Thyroid gland (tissue), 4 donors: ENCODE results near the gene SLC30A3. TPM values are rescaled to one million over a fixed set of nuclear protein-coding genes. Genes with fewer than 3 reads are reported as not detected.

Experiments
- DNase-seq, 2 donors: peaks; one replicate each; pipeline ENCODE4 v3.0.0-alpha.2; 2019
- H3K27ac ChIP-seq, 3 donors: fragments of 200-600 bp; sonication (generic); 1 replicate in 2 of 3; 2 replicates in 1 of 3; pipeline ENCODE4 v1.5.1; 2016 to 2019; ENCODE audit warnings: mild to moderate bottlenecking in 1 of 3, moderate library complexity in 1 of 3
- H3K27me3 ChIP-seq: fragments of 200-600 bp; sonication (generic); one replicate; pipeline ENCODE4 v1.5.1; 2019
- H3K36me3 ChIP-seq, 2 donors: fragments of 200-600 bp; sonication (generic); one replicate each; pipeline ENCODE4 v1.5.1; 2016 to 2019
- H3K4me1 ChIP-seq, 2 donors: fragments of 200-600 bp; sonication (generic); one replicate each; pipeline ENCODE4 v1.5.1; 2017 to 2019
- H3K4me3 ChIP-seq, 3 donors: fragments of 200-600 bp; sonication (generic); replicated peaks in 1 of 3; 1 replicate in 2 of 3; 2 replicates in 1 of 3; pipeline ENCODE4 v1.5.1; 2016; ENCODE audit warnings: mild to moderate bottlenecking in 1 of 3
- H3K9me3 ChIP-seq: fragments of 200-600 bp; sonication (generic); one replicate; pipeline ENCODE4 v1.5.1; 2017
- POLR2A ChIP-seq, 2 donors: fragments of 450-650 bp; IDR thresholded peaks; one replicate each; pipeline ENCODE4 v1.6.1; 2017; ENCODE audit warnings: antibody characterized with exemption in 2 of 2, mild to moderate bottlenecking in 2 of 2, moderate library complexity in 1 of 2
- WGBS, 2 donors: methylation state at CpG; one replicate each; pipeline ENCODE4 v1.1.5; 2017; 5-methylcytosine and 5-hydroxymethylcytosine counted together
- intact Hi-C: fragments of 100-400 bp; cut with DNase I; formaldehyde crosslinking; loops from one replicate; pipeline ENCODE4 v1.15.1; 2023
- total RNA-seq, 4 donors: library from RNA; depleted of rRNA; stranded (reverse); fragments of >200 nt; gene quantifications; one replicate each; pipeline ENCODE4 v1.2.3, GENCODE V29; 2016
- TF ChIP-seq, protein P1 (sequence below), 6 experiments: fragments of 200-600 bp in 3 of 6; fragments of 450-650 bp in 3 of 6; sonication (generic) in 3 of 6; IDR thresholded peaks; one replicate each; pipeline ENCODE4 v1.5.1; 2016 to 2019; ENCODE audit warnings: antibody characterized with exemption in 6 of 6, mild to moderate bottlenecking in 2 of 6, inconsistent platforms in 1 of 6, moderate library complexity in 1 of 6

Gene SLC30A3
- total RNA-seq, 4 donors from 2014 or later, result 0.33 to 0.98 (median 0.80) TPM

DNA sequence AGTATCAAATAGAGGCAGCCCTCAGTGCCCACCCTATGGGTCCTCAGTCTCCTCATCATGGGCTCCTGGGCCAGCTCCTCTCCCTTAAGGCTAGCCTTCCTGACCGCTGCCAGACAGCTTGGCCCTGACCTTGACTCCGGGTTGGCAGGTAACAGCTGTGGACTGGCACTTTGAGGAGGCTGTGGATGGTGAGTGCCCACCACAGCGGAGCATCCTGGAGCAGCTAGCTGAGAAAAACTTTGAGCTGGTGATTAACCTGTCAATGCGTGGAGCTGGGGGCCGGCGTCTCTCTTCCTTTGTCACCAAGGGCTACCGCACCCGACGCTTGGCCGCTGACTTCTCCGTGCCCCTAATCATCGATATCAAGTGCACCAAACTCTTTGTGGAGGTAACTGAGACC, 26.7 kb downstream of the SLC30A3 start:
- Histone ChIP-seq H3K27me3 (no peaks in the 10 kb centered on the region), H3K9me3 (no peaks in the 10 kb centered on the region), H3K27ac (no peak overlapping the region), H3K4me1 (no peaks in the 10 kb centered on the region), H3K4me3 (no peak overlapping the region), H3K36me3 (peaks cover 76 to 90% of the 10 kb centered on the region in 2 donors)
- TF ChIP-seq POLR2A (IDR thresholded peaks at IDR 0.05), result no peak
- TF ChIP-seq, protein P1, sequence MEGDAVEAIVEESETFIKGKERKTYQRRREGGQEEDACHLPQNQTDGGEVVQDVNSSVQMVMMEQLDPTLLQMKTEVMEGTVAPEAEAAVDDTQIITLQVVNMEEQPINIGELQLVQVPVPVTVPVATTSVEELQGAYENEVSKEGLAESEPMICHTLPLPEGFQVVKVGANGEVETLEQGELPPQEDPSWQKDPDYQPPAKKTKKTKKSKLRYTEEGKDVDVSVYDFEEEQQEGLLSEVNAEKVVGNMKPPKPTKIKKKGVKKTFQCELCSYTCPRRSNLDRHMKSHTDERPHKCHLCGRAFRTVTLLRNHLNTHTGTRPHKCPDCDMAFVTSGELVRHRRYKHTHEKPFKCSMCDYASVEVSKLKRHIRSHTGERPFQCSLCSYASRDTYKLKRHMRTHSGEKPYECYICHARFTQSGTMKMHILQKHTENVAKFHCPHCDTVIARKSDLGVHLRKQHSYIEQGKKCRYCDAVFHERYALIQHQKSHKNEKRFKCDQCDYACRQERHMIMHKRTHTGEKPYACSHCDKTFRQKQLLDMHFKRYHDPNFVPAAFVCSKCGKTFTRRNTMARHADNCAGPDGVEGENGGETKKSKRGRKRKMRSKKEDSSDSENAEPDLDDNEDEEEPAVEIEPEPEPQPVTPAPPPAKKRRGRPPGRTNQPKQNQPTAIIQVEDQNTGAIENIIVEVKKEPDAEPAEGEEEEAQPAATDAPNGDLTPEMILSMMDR (IDR thresholded peaks at IDR 0.05), result no peak
- 96 to 97% methylated on average over 11 to 12 of the region's 12 CpGs for WGBS, 2 donors
- intact Hi-C loops, result no loop called here
- DNase-seq, result no peak

DNA sequence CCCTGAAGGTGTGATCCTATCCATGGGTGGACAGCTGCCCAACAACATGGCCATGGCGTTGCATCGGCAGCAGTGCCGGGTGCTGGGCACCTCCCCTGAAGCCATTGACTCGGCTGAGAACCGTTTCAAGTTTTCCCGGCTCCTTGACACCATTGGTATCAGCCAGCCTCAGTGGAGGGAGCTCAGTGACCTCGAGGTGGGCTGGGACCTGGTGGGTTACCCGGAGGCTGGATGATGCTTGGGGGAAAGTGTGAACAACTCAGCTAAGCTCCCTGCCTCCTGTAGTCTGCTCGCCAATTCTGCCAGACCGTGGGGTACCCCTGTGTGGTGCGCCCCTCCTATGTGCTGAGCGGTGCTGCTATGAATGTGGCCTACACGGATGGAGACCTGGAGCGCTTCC, 29.5 kb downstream of the SLC30A3 start:
- intact Hi-C loops, result no loop called here
- Histone ChIP-seq H3K27me3 (no peaks in the 10 kb centered on the region), H3K4me1 (no peaks in the 10 kb centered on the region), H3K9me3 (no peaks in the 10 kb centered on the region), H3K36me3 (peaks cover 73 to 78% of the 10 kb centered on the region in 2 donors), H3K27ac (no peak overlapping the region), H3K4me3 (no peak overlapping the region)
- WGBS, 2 donors, result 92% methylated on average over 12 to 13 of the region's 14 CpGs
- DNase-seq, result no peak
- TF ChIP-seq POLR2A (IDR thresholded peaks at IDR 0.05), result no peak
- TF ChIP-seq, protein P1 (IDR thresholded peaks at IDR 0.05), result no peak

DNA sequence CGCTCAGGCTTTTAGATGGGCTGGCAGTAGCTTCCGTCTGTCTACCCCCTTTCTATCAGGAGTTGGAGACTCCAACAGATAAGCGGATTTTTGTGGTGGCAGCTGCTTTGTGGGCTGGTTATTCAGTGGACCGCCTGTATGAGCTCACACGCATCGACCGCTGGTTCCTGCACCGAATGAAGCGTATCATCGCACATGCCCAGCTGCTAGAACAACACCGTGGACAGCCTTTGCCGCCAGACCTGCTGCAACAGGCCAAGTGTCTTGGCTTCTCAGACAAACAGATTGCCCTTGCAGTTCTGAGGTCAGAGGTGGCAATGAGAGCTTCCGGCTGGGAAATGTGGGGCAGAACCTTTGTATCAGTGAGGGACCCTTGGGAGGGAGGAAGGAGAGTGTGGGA, 30.9 kb downstream of the SLC30A3 start:
- H3K4me1 ChIP-seq, result no peaks in the 10 kb centered on the region
- H3K36me3 ChIP-seq, result peaks cover 66 to 68% of the 10 kb centered on the region in 2 donors
- TF ChIP-seq POLR2A (IDR thresholded peaks at IDR 0.05), result no peak
- TF ChIP-seq, protein P1 (IDR thresholded peaks at IDR 0.05), result no peak
- H3K4me3 ChIP-seq, result no peak overlapping the region
- no peaks in the 10 kb centered on the region for H3K9me3 ChIP-seq
- WGBS, 2 donors, result 94% methylated on average over 13 of the region's 13 CpGs
- no peaks in the 10 kb centered on the region for H3K27me3 ChIP-seq
- DNase-seq, result no peak
- H3K27ac ChIP-seq, result no peak overlapping the region
- intact Hi-C loops, result no loop called here

DNA sequence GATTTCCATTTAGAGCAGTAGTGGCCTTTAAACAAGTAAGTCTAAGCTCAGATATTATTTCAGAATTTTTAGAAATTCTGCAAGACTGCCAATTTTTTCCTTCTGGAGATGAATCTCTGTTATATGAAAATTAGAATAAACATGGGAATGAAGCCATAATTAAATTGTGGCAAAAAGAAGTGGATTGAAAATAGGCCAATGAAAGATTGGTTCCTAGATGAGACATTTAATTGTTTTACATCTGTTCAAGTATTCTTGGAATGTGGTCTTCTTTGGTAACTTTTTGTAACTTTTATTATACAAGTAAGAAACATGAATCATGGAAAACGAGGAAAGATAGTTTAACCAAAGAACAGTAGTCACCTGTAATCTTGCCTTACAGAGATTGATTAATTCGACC, 35.3 kb downstream of the SLC30A3 start:
- Histone ChIP-seq H3K9me3 (no peaks in the 10 kb centered on the region), H3K36me3 (peaks cover 58 to 68% of the 10 kb centered on the region in 2 donors), H3K4me1 (no peaks in the 10 kb centered on the region), H3K27ac (no peak overlapping the region), H3K27me3 (no peaks in the 10 kb centered on the region), H3K4me3 (no peak overlapping the region)
- TF ChIP-seq, protein P1 (IDR thresholded peaks at IDR 0.05), result no peak
- TF ChIP-seq POLR2A (IDR thresholded peaks at IDR 0.05), result no peak
- no peak for DNase-seq
- intact Hi-C loops, result no loop called here
- WGBS, 2 donors, result 91 to 93% methylated on average over 2 of the region's 2 CpGs

DNA sequence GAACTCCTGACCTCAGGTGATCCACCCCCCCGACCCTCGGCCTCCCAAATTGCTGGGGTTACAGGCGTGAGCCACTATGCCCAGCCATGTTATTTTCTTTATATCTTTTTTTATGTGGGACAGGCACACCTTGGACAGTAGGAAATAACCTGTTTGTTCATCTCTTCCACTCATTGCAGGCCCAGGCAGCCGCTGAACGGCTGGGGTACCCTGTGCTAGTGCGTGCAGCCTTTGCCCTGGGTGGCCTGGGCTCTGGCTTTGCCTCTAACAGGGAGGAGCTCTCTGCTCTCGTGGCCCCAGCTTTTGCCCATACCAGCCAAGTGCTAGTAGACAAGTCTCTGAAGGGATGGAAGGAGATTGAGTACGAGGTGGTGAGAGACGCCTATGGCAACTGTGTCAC, 37.3 kb downstream of the SLC30A3 start:
- no peak for DNase-seq
- WGBS, 2 donors, result 92 to 95% methylated on average over 9 of the region's 9 CpGs
- intact Hi-C loops, result no loop called here
- H3K4me1 ChIP-seq, result no peaks in the 10 kb centered on the region
- TF ChIP-seq POLR2A (IDR thresholded peaks at IDR 0.05), result no peak
- TF ChIP-seq, protein P1 (IDR thresholded peaks at IDR 0.05), result no peak
- H3K36me3 ChIP-seq, result peaks cover 43 to 55% of the 10 kb centered on the region in 2 donors
- no peaks in the 10 kb centered on the region for H3K9me3 ChIP-seq
- no peak overlapping the region for H3K27ac ChIP-seq
- H3K4me3 ChIP-seq, result no peak overlapping the region
- no peaks in the 10 kb centered on the region for H3K27me3 ChIP-seq
